ENCODE results near the gene SLCO4A1.
A peak's percentile ranks its signal among the peaks of the same experiment; 100 is the strongest.

SLCO4A1 gene

DNA sequence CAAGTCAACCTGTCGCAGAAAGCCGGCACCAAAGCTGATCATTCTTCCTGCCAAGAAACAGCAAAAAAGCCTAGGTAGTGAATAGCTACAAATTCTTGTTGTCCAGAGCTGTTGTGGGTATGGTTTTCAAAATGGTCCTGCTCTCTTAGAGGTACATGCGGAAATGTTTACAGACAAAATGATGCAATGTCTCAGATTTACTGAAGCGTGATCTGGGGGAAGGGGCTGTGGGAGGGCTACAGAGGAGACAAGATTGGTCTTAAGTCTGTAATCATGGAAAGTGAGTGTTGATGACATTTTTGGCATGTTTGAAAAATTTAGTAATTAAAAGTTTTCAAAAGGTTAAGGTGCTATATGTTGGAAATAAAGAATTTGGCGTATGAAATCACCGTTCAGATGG lies 72.5 kb downstream of the SLCO4A1 start:
- H3K36me3 Mint-ChIP-seq (ENCODE audit: low read depth) = no peaks in the 10 kb centered on the region
- no peak for DNase-seq
- TF ChIP-seq, protein P1, sequence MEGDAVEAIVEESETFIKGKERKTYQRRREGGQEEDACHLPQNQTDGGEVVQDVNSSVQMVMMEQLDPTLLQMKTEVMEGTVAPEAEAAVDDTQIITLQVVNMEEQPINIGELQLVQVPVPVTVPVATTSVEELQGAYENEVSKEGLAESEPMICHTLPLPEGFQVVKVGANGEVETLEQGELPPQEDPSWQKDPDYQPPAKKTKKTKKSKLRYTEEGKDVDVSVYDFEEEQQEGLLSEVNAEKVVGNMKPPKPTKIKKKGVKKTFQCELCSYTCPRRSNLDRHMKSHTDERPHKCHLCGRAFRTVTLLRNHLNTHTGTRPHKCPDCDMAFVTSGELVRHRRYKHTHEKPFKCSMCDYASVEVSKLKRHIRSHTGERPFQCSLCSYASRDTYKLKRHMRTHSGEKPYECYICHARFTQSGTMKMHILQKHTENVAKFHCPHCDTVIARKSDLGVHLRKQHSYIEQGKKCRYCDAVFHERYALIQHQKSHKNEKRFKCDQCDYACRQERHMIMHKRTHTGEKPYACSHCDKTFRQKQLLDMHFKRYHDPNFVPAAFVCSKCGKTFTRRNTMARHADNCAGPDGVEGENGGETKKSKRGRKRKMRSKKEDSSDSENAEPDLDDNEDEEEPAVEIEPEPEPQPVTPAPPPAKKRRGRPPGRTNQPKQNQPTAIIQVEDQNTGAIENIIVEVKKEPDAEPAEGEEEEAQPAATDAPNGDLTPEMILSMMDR (IDR thresholded peaks at IDR 0.05) = no peak

DNA sequence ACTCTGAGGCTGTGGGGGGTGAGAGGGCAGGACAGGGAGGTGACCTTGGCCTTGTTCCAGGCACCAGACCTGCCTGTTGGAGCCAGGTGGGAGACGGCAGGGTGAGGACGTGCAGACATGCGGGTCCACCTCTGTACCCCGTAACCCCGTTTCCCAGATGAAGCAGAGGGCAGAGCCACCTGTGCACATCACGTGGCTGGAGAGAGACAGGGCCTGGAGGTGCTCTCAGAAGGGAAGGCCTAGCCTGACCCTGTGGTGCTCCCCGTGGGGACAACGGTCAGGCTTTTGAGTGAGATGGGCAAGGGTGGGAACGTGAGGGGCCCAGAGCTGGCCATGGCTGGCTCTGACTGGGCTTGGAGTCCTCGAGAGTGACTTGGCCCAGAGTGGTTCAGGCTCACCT lies 72.9 kb downstream of the SLCO4A1 start:
- Mint-ChIP-seq H3K36me3 (ENCODE audit: low read depth) (peaks cover under 1% of the 10 kb centered on the region), H3K4me3 (no peak overlapping the region), H3K4me1 (peaks cover 19% of the 10 kb centered on the region), H3K27me3 (ENCODE audit: low read depth, poor library complexity) (peaks cover 70% of the 10 kb centered on the region), H3K9me3 (peaks cover 24% of the 10 kb centered on the region), H3K27ac (no peak overlapping the region)
- TF ChIP-seq, protein P1 (IDR thresholded peaks at IDR 0.05) = no peak
- no peak for DNase-seq

More for the DNA sequence above, 72.5 kb downstream of the SLCO4A1 start:
- Mint-ChIP-seq H3K27ac (no peak overlapping the region), H3K27me3 (ENCODE audit: low read depth, poor library complexity) (peaks cover 72% of the 10 kb centered on the region), H3K4me3 (no peak overlapping the region), H3K4me1 (peaks cover 19% of the 10 kb centered on the region), H3K9me3 (peaks cover 20% of the 10 kb centered on the region)

DNA sequence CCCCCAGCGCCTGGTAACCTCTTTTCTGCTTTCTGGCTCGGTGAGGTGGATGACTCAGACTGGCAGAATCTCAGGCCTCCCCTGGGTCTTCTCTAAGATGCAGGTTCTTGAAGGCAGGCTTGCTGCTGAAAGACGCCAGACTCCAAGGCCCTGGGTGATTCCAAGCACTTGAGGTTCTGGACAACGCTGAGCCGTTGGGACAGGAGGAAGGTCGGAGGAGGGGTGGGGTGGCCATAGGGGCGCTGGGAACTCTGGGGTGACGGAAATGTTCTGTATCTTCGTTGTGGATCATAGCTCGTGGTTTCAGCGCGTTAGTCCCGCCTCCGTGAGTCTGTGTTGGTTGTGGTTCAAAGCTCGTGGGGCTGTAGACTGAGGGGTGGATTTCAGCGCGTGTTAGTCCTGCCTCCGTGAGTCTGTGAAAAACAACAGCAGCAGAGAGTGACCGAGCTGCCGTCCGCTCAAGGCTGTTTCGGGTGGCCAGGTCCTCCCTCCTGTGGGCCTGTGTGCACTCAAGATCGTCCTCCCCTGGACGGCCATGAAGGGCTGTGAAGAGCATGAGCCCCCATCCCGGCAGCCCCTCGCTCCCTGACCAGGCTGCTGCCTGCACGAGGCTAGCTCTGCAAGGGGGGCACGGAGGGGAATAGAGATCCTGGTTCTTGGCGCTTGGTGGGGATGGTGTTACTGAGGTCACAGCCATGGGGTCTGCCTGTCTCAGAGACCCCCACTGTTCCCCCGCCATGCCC lies 74.1 kb downstream of the SLCO4A1 start:
- H3K36me3 Mint-ChIP-seq (ENCODE audit: low read depth) = peaks cover 7% of the 10 kb centered on the region
- TF ChIP-seq, protein P1 (IDR thresholded peaks at IDR 0.05) = no peak
- no peak for DNase-seq
- no peak overlapping the region for H3K4me3 Mint-ChIP-seq
- peak overlapping the region; percentile 44 for H3K27ac Mint-ChIP-seq
- peaks cover 59% of the 10 kb centered on the region for H3K27me3 Mint-ChIP-seq (ENCODE audit: low read depth, poor library complexity)
- H3K4me1 Mint-ChIP-seq = peaks cover 19% of the 10 kb centered on the region
- peaks cover 36% of the 10 kb centered on the region for H3K9me3 Mint-ChIP-seq

DNA sequence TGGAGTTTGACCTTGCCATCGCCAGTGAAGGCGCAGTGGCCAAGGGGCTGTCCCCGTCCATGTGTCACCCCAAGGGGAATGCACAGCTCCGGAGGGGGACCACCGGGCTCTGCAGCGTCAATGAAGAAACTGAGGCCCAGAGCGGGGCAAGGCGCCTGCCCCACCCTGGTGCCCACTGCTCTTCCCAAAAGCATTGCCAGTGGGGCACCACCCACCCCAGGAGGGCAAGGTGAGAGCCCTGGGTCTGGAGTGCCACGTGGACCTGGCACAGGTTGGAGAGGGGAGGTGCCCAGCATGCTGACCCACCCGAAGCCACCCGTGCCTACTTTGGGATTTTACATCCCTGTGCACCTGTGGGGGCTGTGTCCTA lies 74.6 kb downstream of the SLCO4A1 start:
- TF ChIP-seq, protein P1 (IDR thresholded peaks at IDR 0.05) = no peak
- no peak overlapping the region for H3K4me3 Mint-ChIP-seq
- H3K4me1 Mint-ChIP-seq = peaks cover 19% of the 10 kb centered on the region
- no peak overlapping the region for H3K27ac Mint-ChIP-seq
- peaks cover 59% of the 10 kb centered on the region for H3K27me3 Mint-ChIP-seq (ENCODE audit: low read depth, poor library complexity)
- H3K36me3 Mint-ChIP-seq (ENCODE audit: low read depth) = peaks cover 12% of the 10 kb centered on the region
- no peak for DNase-seq
- H3K9me3 Mint-ChIP-seq = peaks cover 41% of the 10 kb centered on the region

DNA sequence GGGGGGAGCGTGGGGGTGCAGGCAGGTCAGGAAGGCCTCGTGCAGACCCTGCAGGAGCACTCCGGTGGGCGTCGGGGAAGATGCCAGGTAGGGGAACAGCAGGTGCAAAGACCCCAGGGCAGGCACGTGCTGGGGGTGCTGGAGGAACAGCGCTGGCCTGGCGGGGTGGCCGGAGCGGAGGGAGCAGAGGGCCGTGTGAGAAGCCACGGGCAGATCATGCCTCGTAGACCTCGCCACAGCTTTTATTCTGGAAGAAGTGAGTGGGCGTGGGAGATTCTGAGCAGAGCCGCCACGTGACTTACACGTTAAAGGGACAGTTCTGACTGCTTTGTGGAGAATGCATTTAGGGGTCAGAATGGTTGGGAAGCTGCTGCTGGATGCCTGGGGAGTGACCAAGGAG lies 75.6 kb downstream of the SLCO4A1 start:
- TF ChIP-seq, protein P1 (IDR thresholded peaks at IDR 0.05) = no peak

DNA sequence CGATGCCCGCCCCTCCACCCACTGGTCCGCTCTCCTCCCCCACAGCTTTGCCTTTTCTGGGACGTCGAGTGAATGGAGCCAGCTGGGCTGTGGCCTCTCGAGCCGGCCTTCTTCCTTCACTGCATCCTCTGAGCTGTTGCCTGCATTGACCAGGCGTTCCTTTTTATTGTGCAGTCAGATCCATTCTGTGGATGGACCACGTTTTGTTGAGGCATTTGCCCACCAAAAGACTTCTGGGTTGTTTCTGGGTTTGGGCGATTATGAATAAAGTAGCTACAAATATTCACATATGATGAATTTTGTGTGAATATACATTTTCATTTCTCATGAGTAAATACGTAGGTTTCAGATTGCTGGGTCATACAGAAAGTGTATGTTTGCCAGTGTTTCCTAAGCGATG lies 76.2 kb downstream of the SLCO4A1 start:
- H3K27me3 Mint-ChIP-seq (ENCODE audit: low read depth, poor library complexity) = peaks cover 51% of the 10 kb centered on the region
- H3K27ac Mint-ChIP-seq = no peak overlapping the region
- no peak for DNase-seq
- H3K36me3 Mint-ChIP-seq (ENCODE audit: low read depth) = peaks cover 17% of the 10 kb centered on the region
- TF ChIP-seq, protein P1 (IDR thresholded peaks at IDR 0.05) = no peak
- peaks cover 46% of the 10 kb centered on the region for H3K9me3 Mint-ChIP-seq
- H3K4me1 Mint-ChIP-seq = peaks cover 23% of the 10 kb centered on the region
- H3K4me3 Mint-ChIP-seq = no peak overlapping the region

More for the DNA sequence above, 75.6 kb downstream of the SLCO4A1 start:
- Mint-ChIP-seq H3K9me3 (peaks cover 51% of the 10 kb centered on the region), H3K27ac (no peak overlapping the region), H3K4me3 (no peak overlapping the region), H3K36me3 (ENCODE audit: low read depth) (peaks cover 17% of the 10 kb centered on the region), H3K27me3 (ENCODE audit: low read depth, poor library complexity) (peaks cover 57% of the 10 kb centered on the region), H3K4me1 (peaks cover 19% of the 10 kb centered on the region)
- no peak for DNase-seq
